A549 (cell line): ENCODE data around the gene CCR5AS.
"Not testable (repeated sequence)": the region's sequence is repeated elsewhere in the genome, so short reads cannot be mapped to it uniquely, and the experiment has no call there.

Source experiments
- ATAC-seq, 2 experiments: fragments of 200-7000 bp in 1 of 2; fragments of >200 bp in 1 of 2; cut with Nextera tagmentation in 1 of 2; cut with Tn5 transposase in 1 of 2; 3 replicates each; pipeline versions ENCODE4 v1.8.0 to v1.9.1; 2018 to 2020; ENCODE audit warnings: mild to moderate bottlenecking in 1 of 2, moderate library complexity in 1 of 2
- CTCF ChIA-PET: fragments of 300-600 bp; sonication (Branson Sonifier 250); formaldehyde crosslinking; extraction: SDS; loops from one replicate; lab custom pipeline; 2021; ENCODE audit warnings: antibody characterized with exemption, inconsistent platforms; lab: Yijun Ruan, JAX
- POLR2A ChIA-PET: fragments of 350-600 bp; formaldehyde crosslinking; extraction: SDS; loops from one replicate; lab custom pipeline; 2021; ENCODE audit warnings: antibody characterized with exemption, inconsistent platforms; lab: Yijun Ruan, JAX
- DNase-seq, 2 experiments: peaks; one replicate each; pipeline versions ENCODE4 v3.0.0 to v3.0.0-alpha.2; 2011 to 2016; ENCODE audit warnings: low read depth in 1 of 2, low spot score in 1 of 2
- FAIRE-seq: peaks from 2 replicates; lab custom pipeline; 2011; peaks lifted over from hg19 to GRCh38; lab: Jason Lieb, UNC
- H3K27ac ChIP-seq, 2 experiments: fragments of >200 bp; sonication (Bioruptor Twin); formaldehyde crosslinking; 3 replicates each; pipeline ENCODE4 v1.5.1; 2016 to 2017
- H3K4me1 ChIP-seq: fragments of >200 bp; sonication (Bioruptor Twin); formaldehyde crosslinking; 3 replicates; pipeline ENCODE4 v1.6.1; 2016
- H3K4me2 ChIP-seq: fragments of >200 bp; sonication (Bioruptor Twin); formaldehyde crosslinking; 3 replicates; pipeline ENCODE4 v1.6.1; 2016
- H3K4me3 ChIP-seq: fragments of >200 bp; sonication (Bioruptor Twin); formaldehyde crosslinking; 3 replicates; pipeline ENCODE4 v1.5.1; 2016
- H3K9me3 ChIP-seq: fragments of >200 bp; sonication (Bioruptor Twin); formaldehyde crosslinking; 3 replicates; pipeline ENCODE4 v1.6.1; 2016
- BHLHE40 ChIP-seq: IDR thresholded peaks from 2 replicates; pipeline ENCODE4 v1.6.1; 2012; ENCODE audit warnings: low read depth, low read length, inconsistent platforms
- CBX2 ChIP-seq: fragments of 200-600 bp; sonication (generic); IDR thresholded peaks from 2 replicates; pipeline ENCODE4 v1.6.1; 2016; ENCODE audit warnings: low read depth, mild to moderate bottlenecking, borderline replicate concordance
- ELK1 ChIP-seq: fragments of 150-350 bp; IDR thresholded peaks from 2 replicates; pipeline ENCODE4 v1.6.1; 2014; ENCODE audit warnings: low read depth, mild to moderate bottlenecking, low read length
- FOSL2 ChIP-seq, 2 experiments: fragments of 450-650 bp in 1 of 2; fragments of >200 bp in 1 of 2; sonication (Bioruptor Twin) in 1 of 2; formaldehyde crosslinking; IDR thresholded peaks; 2 replicates each; pipeline versions ENCODE4 v1.5.0 to v1.6.1; 2016 to 2020; ENCODE audit warnings: mild to moderate bottlenecking in 1 of 2, moderate library complexity in 1 of 2
- HEYL ChIP-seq: fragments of 250-450 bp; sonication (Bioruptor Pico); IDR thresholded peaks from 2 replicates; pipeline ENCODE4 v1.8.0; 2021; ENCODE audit warnings: mild to moderate bottlenecking, moderate library complexity
- HMGXB4 ChIP-seq: fragments of 250-450 bp; sonication (Bioruptor Pico); IDR thresholded peaks from 2 replicates; pipeline ENCODE4 v1.5.0; 2021; ENCODE audit warnings: mild to moderate bottlenecking, moderate library complexity, borderline replicate concordance
- KDM5A ChIP-seq: fragments of 200-600 bp; sonication (generic); IDR thresholded peaks from 2 replicates; pipeline ENCODE4 v1.6.1; 2016; ENCODE audit warnings: antibody characterized with exemption, mild to moderate bottlenecking
- PBX3 ChIP-seq: IDR thresholded peaks from 2 replicates; pipeline ENCODE4 v1.6.1; 2012
- POLR2A ChIP-seq: IDR thresholded peaks from 2 replicates; pipeline ENCODE4 v1.6.1; 2012; ENCODE audit warnings: mild to moderate bottlenecking, low read length
- RAD21 ChIP-seq, 2 experiments: fragments of >200 bp in 1 of 2; sonication (Bioruptor Twin) in 1 of 2; formaldehyde crosslinking in 1 of 2; IDR thresholded peaks in 1 of 2; conservative IDR thresholded peaks in 1 of 2; 2 replicates in 1 of 2; 3 replicates in 1 of 2; pipeline ENCODE4 v1.6.1; 2012 to 2018; ENCODE audit warnings: inconsistent platforms in 1 of 2
- RCOR1 ChIP-seq: fragments of 150-350 bp; IDR thresholded peaks from 2 replicates; pipeline ENCODE4 v1.6.1; 2014; ENCODE audit warnings: antibody characterized with exemption, low read length, low read depth
- REST ChIP-seq: fragments of 200-600 bp; sonication (generic); IDR thresholded peaks from 2 replicates; pipeline ENCODE4 v1.6.1; 2016; ENCODE audit warnings: antibody characterized with exemption, mild to moderate bottlenecking, moderate library complexity
- RNF2 ChIP-seq: fragments of 200-600 bp; sonication (generic); IDR thresholded peaks from 2 replicates; pipeline ENCODE4 v1.6.1; 2016; ENCODE audit warnings: low read depth, mild to moderate bottlenecking, antibody characterized with exemption, moderate library complexity, borderline replicate concordance
- TP53 ChIP-seq: fragments of 250-450 bp; sonication (Bioruptor Pico); IDR thresholded peaks from 2 replicates; pipeline ENCODE4 v1.5.0; 2021; ENCODE audit warnings: mild to moderate bottlenecking, moderate library complexity
- ZNF302 ChIP-seq: fragments of 250-450 bp; sonication (Bioruptor Pico); IDR thresholded peaks from 2 replicates; pipeline ENCODE4 v1.9.0; 2021; ENCODE audit warnings: inconsistent platforms, mild to moderate bottlenecking, moderate library complexity
- WGBS: methylation state at CpG from one replicate; pipeline ENCODE4 v1.1.6; 2017; ENCODE audit errors: missing lambda C conversion rate; 5-methylcytosine and 5-hydroxymethylcytosine counted together

Gene CCR5AS

DNA sequence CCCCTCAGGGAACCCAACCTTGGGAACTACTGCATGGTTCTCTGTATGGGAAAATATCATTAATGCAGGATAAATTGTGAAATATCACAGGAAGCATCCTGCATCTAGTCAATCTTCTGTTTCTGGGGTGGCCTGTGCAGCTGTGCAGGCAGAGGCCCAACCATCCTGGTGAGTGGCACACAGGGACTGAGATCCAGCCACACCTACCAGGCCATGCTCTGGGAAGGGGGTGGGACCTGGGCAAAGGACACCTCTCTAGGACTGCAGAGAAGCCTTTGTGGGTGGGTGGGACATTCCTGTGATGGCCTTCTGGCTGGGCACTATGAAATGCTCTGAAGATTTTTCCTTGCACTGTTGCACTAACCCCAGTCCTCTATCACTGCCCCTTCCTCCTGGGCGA is 27.0 kb upstream of the CCR5AS start:
- FAIRE-seq, result no peak
- Histone ChIP-seq H3K27ac (no peak overlapping the region), H3K4me3 (no peak overlapping the region), H3K9me3 (no peaks in the 10 kb centered on the region), H3K4me2 (no peak overlapping the region), H3K4me1 (no peaks in the 10 kb centered on the region)
- POLR2A ChIA-PET, result no interaction called here
- CTCF ChIA-PET, result no interaction called here
- WGBS, result 30% methylated on average over 1 of the region's 1 CpG
- no peak for TF ChIP-seq HEYL
- TF ChIP-seq REST, result no peak
- TF ChIP-seq RAD21 (conservative IDR thresholded peaks at IDR 0.05 in 1 of 2, IDR thresholded peaks at IDR 0.05 in 1 of 2), result no peak
- no peak for TF ChIP-seq KDM5A
- no peak for TF ChIP-seq TP53
- no peak for TF ChIP-seq HMGXB4 (CRISPR knock-in tag)
- no peak for TF ChIP-seq RNF2
- TF ChIP-seq FOSL2 (IDR thresholded peaks at IDR 0.05), result no peak
- TF ChIP-seq FOSL2 (CRISPR knock-in tag; IDR thresholded peaks at IDR 0.05), result no peak
- no peak for TF ChIP-seq ZNF302 (CRISPR knock-in tag)
- TF ChIP-seq CBX2, result no peak
- no peak for TF ChIP-seq RCOR1
- no peak for TF ChIP-seq ELK1
- TF ChIP-seq PBX3, result no peak
- no peak for TF ChIP-seq POLR2A
- TF ChIP-seq BHLHE40, result no peak
- ATAC-seq, result no peak
- no peak for DNase-seq

- H3K4me1 ChIP-seq, ATAC-seq, H3K9me3 ChIP-seq, DNase-seq, FAIRE-seq, H3K4me2 ChIP-seq, H3K4me3 ChIP-seq, POLR2A ChIA-PET, H3K27ac ChIP-seq: not testable (repeated sequence)
- CTCF ChIA-PET, result interaction anchor here (1.0 kb wide), 1 partner anchor 10 kb away, joined by 3 read pairs; no protein-coding TSS in a partner anchor
- 21% methylated on average over 4 of the region's 4 CpGs for WGBS
These were observed 26.3 kb upstream of the CCR5AS start for GRCh38 chr3:46433118-46433517.

- WGBS, result 43% methylated on average over 5 of the region's 5 CpGs
- CTCF ChIA-PET, H3K4me3 ChIP-seq, POLR2A ChIA-PET, H3K27ac ChIP-seq, FAIRE-seq, H3K4me1 ChIP-seq, DNase-seq, ATAC-seq, H3K4me2 ChIP-seq, H3K9me3 ChIP-seq: not testable (repeated sequence)
These were observed 25.0 kb upstream of the CCR5AS start for GRCh38 chr3:46431905-46432304.

DNA sequence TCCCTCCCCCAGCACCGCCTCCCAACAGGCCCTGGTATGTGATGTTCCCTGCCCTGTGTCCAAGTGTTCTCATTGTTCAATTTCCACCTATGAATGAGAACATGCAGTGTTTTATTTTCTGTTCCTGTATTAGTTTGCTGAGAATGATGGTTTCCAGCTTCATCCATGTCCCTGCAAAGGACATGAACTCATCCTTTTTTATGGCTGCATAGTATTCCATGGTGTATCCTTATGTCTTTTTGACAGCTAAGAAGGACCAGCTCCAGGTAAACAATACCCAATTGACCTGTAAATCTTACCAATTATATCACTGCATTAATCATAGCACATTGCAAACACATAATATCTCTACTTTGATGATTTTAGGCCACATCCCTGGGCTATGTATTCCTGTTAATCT is 24.0 kb upstream of the CCR5AS start:
- DNase-seq, H3K4me2 ChIP-seq, H3K4me3 ChIP-seq, FAIRE-seq, H3K9me3 ChIP-seq, H3K4me1 ChIP-seq, H3K27ac ChIP-seq, POLR2A ChIA-PET, ATAC-seq: not testable (repeated sequence)
- WGBS, result 10% methylated on average over 1 of the region's 1 CpG
- CTCF ChIA-PET, result interaction anchor here (1.2 kb wide), 1 partner anchor 29 kb away, joined by 3 read pairs; no protein-coding TSS in a partner anchor
